HG03064 (cell line): ENCODE data around the gene CDH3.
"Not testable (repeated sequence)": the region's sequence is repeated elsewhere in the genome, so short reads cannot be mapped to it uniquely, and the experiment has no call there.

Experiments used
- ATAC-seq: cut with Tn5 transposase; IDR thresholded peaks from one replicate; pipeline ENCODE4 v1.9.1; 2021; ENCODE audit warnings: low read depth; ENCODE audit not compliant: unreplicated experiment

CDH3 gene

DNA sequence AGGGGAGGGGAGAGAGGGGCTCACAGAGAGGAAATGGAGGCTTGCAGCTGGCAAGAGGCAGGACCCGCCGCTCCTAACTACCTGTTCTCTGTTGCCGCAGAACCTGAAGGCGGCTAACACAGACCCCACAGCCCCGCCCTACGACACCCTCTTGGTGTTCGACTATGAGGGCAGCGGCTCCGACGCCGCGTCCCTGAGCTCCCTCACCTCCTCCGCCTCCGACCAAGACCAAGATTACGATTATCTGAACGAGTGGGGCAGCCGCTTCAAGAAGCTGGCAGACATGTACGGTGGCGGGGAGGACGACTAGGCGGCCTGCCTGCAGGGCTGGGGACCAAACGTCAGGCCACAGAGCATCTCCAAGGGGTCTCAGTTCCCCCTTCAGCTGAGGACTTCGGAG is 53.0 kb downstream of the CDH3 start:
- no peak for ATAC-seq

DNA sequence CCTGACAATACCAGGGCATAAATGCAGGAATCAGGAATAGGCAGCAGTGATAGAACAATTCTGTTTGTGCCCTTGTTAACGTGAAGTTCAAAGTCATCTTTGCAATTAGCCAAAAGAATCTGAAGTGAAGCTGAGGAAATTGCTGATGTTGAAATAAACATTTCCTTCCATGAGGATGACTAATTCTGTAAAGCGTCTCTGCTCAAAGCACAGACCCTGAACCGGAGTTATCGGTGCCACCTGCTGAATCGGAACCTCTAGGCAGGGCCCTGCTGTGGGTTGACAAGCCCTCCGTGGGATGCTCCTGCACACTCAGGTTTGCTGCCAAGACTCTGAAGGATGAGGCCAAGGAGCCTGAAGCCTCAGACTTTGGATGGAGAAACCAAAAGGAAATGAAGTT is 55.0 kb downstream of the CDH3 start:
- ATAC-seq: no peak

GRCh38 chr16:68700831-68701230 is 55.7 kb downstream of the CDH3 start:
- ATAC-seq: no peak

DNA sequence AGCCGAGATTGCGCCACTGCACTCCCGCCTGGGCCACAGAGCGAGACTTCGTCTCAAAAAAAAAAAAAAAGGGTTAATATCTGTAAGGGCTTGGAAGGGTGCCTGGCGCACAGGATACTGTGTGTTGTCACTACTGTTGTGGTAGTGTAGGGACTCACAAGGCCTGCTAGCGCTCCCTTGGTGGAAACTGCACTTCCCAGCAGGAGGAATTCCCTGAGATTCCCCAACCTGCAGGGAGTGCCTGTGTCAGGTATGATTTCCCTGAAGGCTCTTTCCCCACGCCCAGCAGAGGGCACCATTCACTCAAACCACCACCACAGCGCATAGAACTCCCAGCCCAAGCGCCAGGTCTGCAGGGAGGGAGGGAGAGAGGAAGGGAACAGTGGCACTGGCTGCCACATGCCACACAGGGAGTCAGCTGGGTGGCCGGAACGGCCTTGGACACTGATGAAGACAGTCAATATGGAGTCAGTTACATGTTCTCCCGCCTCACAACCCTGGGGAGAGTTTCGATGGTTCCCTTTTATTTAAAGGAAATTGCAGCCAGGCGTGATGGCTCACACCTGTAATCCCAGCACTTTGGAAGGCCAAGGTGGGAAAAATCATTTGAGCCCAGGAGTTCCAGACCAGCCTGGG is 59.2 kb downstream of the CDH3 start:
- ATAC-seq: no peak

DNA sequence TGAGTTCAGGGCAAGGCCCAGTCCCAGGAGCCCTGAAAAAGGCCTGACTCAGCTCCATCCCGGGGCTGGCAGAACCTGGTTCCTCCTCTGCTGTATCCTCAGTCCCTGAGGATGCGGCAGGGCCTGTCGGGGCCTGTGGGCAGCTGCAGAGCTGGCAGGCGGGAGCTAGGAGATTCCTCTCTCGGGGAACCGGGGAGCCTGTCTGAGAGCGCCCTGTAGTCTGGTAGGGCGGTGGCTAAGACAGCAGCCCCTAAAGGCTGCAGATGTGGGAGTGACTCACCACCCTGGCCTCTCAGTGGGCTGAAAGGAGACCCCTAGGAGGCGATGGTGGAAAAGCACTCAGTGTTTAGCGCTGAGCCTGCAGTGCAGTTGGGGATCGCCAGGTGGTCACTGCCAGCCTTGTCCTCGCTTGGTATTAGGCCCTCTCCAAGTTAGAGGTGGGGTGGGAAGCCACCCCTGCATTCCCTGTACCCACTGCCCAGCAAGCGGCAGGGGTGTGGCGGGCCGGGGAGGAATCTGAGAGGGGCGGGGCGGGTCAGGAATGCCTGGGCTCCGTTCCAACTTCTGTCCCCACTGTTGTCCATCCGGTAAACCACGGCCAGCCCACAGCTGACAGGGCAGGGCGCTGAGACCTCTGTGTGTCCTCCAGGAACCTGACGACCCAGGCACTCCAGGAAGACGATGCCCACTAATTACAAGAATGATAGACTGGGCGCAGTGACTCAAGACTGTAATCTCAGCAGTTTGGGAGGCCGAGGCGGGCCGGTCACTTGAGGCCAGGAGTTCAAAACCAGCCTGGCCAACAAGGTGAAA is 62.4 kb downstream of the CDH3 start:
- ATAC-seq: no peak

GRCh38 chr16:68710211-68710610 is 65.1 kb downstream of the CDH3 start:
- ATAC-seq: no peak

GRCh38 chr16:68711421-68712139 is 66.5 kb downstream of the CDH3 start:
- ATAC-seq: no peak

DNA sequence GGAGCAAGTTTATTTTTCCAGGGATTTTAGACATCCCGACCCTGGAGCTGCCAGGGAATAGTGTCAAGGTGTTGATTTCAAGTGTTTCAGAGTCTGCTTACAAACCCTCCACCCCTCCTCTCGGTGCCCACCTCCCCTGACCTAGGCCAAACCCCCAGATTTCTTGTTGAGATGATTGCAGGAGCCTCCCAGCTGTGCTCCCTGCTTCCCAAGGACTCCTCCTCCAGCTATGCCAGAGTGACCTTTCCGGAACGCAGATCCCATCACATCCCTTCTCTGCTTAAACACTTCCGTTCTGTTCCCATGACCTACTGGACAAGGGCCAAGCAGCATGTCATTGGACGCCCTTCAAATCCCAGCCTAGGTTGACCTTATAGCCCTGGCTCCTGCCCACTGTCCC is 68.3 kb downstream of the CDH3 start:
- no peak for ATAC-seq

DNA sequence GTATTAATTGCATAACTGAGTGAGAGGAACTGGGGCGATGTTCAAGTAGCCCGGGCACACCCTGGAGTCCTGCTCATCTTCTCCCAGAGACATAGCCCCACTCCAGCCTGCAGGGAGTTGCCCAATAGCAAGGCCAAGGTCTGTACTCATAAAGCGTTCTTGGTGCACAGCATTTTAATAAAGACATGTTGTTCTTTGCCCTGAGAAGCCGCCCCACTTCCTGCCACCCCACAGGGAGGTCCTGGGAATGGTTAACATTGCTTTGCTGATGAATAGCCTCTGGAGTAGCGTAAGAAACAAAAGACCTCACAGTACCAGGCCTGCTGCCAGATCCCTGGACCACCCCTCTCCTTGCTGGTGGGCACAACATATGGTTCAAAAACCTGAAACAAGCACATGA is 70.4 kb downstream of the CDH3 start:
- no peak for ATAC-seq

- ATAC-seq: not testable (repeated sequence)
Measured at GRCh38 chr16:68716516-68716915, 71.4 kb downstream of the CDH3 start.

DNA sequence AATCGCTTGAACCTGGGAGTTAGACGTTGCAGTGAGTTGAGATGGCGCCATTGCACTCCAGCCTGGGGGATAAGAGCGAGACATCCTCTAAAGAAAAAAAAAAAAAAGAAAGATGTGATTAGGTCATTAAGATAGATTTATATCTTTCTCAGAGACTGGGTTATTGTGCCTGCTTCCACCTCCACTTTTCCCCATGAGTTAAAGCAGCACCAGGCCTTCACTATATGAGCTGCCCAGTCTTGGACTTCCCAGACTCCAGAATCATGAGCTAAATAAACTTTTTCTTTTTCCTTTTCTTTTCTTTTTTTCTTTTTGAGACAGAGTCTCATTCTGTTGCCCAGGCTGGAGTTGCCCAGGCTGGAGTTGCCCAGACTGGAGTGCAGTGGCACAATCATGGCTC is 72.6 kb downstream of the CDH3 start:
- no peak for ATAC-seq

- no peak for ATAC-seq
Measured at GRCh38 chr16:68718590-68718989, 73.5 kb downstream of the CDH3 start.

GRCh38 chr16:68719993-68720489 is 74.9 kb downstream of the CDH3 start:
- peak; percentile 61 for ATAC-seq

GRCh38 chr16:68722119-68723024 is 77.3 kb downstream of the CDH3 start:
- no peak for ATAC-seq

DNA sequence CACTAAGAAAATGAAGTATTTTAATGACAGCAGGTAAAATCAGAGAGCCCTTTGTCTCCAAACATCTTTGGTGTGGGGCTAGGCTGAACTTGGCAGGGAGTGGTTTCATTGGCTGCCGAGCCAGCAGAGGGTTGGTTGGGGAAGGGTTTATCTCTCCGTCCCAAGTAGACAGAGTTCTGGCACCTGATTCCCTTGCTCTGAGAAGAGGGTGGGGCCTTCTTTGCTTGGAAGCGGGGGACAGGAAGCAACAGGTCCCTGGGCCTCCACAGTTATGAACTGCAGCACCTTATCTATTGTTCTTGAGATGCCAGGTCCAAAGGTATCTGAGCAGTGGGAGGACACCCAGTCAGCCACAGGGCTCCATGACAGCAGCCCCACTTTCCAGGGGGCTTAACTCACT is 79.7 kb downstream of the CDH3 start:
- no peak for ATAC-seq

GRCh38 chr16:68728523-68728922 is 83.4 kb downstream of the CDH3 start:
- no peak for ATAC-seq

- ATAC-seq: no peak
Measured at GRCh38 chr16:68731637-68732036, 86.5 kb downstream of the CDH3 start.

DNA sequence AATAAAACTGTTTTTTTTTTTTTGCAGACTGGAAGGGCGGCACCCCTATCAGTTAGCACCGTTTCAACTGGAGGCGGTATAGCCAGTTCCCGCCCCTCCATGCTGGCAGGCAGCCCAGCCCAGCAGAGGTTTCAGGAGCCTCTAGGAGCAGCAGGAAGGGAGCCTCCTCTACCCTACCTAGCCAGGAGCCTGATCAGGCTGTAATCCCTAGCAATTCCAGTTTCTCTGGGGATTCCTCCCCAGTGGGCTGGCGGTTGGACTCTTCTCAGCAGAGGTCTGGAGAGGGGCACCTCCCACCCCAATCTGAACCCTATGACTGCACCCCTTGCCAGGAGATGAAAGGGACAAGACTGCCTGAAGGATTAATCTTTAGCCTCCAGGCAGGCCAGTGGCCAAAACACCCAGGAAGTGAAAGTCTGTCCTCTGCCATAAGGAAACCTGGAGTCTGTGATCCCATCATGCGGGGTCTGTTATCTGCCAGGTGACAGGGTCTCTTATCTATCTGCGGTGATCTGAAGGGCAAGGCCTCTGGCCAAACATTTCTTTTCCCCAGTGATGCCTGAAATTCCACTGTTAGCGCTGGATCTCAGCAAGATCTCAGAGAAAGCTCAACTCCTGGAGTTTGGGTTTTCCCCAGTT is 87.1 kb downstream of the CDH3 start:
- ATAC-seq: no peak

DNA sequence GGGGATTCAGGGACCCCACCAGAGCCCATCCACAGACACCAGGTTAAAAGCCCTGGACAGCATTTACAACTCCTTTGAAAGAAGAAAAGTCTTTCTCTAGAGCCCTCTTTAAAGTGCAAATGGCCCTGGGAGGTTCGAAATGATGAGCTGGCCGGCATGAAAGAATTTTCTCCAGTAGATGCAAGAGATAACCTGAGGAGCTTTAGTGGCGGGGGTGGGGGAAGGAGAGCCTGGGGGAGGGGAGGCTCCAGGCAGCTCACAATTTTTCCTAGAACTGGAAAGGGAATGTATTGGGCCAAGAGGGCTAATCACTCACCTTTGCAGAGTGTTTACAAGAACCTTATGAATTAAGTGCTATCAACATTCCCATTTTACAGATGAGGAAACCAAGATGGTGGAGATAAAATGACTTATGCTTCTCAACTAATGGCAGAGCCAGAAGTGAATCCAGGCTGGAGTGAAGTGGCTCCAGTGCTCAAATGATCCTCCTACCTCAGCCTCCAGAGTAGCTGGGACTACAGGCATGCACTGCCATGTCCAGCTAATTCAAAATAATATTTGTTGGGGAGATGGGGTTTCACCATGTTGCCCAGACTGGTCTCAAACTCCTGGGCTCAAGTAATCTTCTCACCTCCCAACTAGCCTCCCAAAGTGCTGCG is 87.8 kb downstream of the CDH3 start:
- ATAC-seq: no peak
